ENCODE measurements around the gene CNPY4. TPM values are rescaled to one million over a fixed set of nuclear protein-coding genes. Genes with fewer than 3 reads are reported as not detected.

Gene CNPY4
- total RNA-seq, 2 donors from 2014 or later: 7.0 to 9.8 TPM

GRCh38 chr7:100089458-100090196 lies 29.8 kb upstream of the CNPY4 start:
- DNase-seq (no peak), ATAC-seq (no peak)
- intact Hi-C loops (cut with DNase I, micrococcal nuclease): loop anchor here in 1 of 2 donors (10.0 kb wide), 1 partner anchor 95 kb away; no protein-coding TSS in a partner anchor

GRCh38 chr7:100090527-100091410 lies 28.7 kb upstream of the CNPY4 start:
- no peak for ATAC-seq
- no peak for DNase-seq
- intact Hi-C loops (cut with DNase I, micrococcal nuclease): no loop called here

DNA sequence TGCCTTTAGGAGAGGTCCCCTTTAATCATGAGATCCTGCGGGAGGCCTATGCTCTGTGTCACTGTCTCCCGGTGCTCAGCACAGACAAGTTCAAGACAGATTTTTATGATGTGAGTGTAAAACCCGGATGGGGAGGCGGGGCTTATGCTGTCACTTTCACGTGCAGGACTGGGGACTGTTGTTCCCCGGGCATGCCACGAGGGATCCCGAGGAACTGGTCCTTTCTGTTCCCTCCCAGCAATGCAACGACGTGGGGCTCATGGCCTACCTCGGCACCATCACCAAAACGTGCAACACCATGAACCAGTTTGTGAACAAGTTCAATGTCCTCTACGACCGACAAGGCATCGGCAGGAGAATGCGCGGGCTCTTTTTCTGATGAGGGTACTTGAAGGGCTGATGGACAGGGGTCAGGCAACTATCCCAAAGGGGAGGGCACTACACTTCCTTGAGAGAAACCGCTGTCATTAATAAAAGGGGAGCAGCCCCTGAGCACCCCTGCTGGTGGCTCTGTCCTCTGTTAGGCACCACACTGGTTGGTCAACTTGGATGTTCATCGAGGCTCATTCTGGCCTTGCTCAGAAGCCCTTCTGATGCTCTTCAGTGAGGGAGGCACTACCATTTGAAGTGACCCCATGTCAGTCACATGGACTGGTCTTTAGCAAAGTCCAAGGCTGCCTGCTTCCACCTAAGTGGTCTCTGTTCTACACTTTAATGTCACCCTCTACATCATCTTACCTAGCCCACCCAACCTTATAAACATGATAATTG lies 27.8 kb upstream of the CNPY4 start:
- no peak for ATAC-seq
- intact Hi-C loops (cut with DNase I, micrococcal nuclease): no loop called here
- no peak for DNase-seq

DNA sequence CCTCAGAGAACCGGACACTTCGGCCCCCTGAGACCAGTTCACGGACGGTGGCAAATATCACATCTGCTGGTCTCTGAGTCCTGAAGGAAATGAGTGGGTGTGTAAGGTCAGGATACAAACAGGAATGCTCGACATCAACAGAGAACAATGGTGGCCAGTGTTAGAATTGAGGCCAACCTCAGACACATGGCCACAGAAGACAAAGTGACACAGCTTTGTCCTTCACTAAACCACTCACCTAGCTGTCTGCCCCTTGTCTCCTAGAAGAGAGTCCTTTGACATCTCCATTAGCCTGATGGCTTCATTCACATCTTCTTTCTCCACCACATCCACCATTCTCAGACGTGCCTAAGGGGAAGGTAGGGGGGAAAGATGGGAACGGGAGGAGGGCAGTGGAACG lies 26.4 kb upstream of the CNPY4 start:
- DNase-seq (no peak), ATAC-seq (no peak)
- intact Hi-C loops (cut with DNase I, micrococcal nuclease): no loop called here

GRCh38 chr7:100093498-100093897 lies 25.9 kb upstream of the CNPY4 start:
- intact Hi-C loops (cut with DNase I, micrococcal nuclease): no loop called here
- no peak for DNase-seq
- ATAC-seq: no peak

- intact Hi-C loops (cut with DNase I, micrococcal nuclease): no loop called here
- no peak for ATAC-seq
Measured at GRCh38 chr7:100093925-100094486, 25.4 kb upstream of the CNPY4 start.

GRCh38 chr7:100095289-100095688 lies 24.1 kb upstream of the CNPY4 start:
- intact Hi-C loops (cut with DNase I, micrococcal nuclease): no loop called here
- no peak for ATAC-seq
- no peak for DNase-seq

More at GRCh38 chr7:100093925-100094486, 25.4 kb upstream of the CNPY4 start:
- DNase-seq: no peak

GRCh38 chr7:100095704-100096103 lies 23.7 kb upstream of the CNPY4 start:
- no peak for ATAC-seq
- no peak for DNase-seq
- intact Hi-C loops (cut with DNase I, micrococcal nuclease): no loop called here

- ATAC-seq (no peak), DNase-seq (no peak)
- intact Hi-C loops (cut with DNase I, micrococcal nuclease): no loop called here
Measured at GRCh38 chr7:100098913-100099312, 20.5 kb upstream of the CNPY4 start.

DNA sequence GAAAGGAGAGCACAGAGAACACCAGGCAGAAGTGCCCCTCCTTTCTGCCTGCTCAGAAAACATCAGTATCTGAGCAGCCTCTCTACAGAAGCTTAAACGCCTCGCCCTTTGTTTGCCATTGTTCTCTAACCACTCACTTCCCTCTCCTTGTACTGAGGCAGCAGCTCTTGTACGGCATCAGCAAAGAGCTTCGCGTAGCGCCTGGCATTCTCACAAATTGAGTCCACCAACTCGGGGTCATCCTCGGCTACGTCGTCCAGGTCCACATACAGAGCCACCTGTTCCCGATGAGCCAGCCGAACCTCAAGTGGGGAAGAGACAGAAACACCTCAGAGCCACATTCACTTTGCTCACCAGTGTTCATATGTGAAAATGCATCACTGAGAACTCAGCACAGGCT lies 20.0 kb upstream of the CNPY4 start:
- DNase-seq: no peak
- ATAC-seq: no peak
- intact Hi-C loops (cut with DNase I, micrococcal nuclease): no loop called here

- peak; percentile 82 for ATAC-seq
- intact Hi-C loops (cut with DNase I, micrococcal nuclease): no loop called here
- DNase-seq: peak; percentile 94 to 96
Measured at GRCh38 chr7:100100420-100101015, 18.9 kb upstream of the CNPY4 start.

- DNase-seq (peak; percentile 97 to 99), ATAC-seq (peak; percentile 85)
- intact Hi-C loops (cut with DNase I, micrococcal nuclease): no loop called here
Measured at GRCh38 chr7:100101016-100101862, 18.2 kb upstream of the CNPY4 start, which contains the start of the genes AP4M1 and MCM7. TSS of gene AP4M1 (plus strand) at chr7:100101643. CDS start at chr7:100101715, 72 bp downstream. TSS of gene MCM7 (minus strand) at chr7:100101397. CDS start at chr7:100101294, 103 bp downstream.

DNA sequence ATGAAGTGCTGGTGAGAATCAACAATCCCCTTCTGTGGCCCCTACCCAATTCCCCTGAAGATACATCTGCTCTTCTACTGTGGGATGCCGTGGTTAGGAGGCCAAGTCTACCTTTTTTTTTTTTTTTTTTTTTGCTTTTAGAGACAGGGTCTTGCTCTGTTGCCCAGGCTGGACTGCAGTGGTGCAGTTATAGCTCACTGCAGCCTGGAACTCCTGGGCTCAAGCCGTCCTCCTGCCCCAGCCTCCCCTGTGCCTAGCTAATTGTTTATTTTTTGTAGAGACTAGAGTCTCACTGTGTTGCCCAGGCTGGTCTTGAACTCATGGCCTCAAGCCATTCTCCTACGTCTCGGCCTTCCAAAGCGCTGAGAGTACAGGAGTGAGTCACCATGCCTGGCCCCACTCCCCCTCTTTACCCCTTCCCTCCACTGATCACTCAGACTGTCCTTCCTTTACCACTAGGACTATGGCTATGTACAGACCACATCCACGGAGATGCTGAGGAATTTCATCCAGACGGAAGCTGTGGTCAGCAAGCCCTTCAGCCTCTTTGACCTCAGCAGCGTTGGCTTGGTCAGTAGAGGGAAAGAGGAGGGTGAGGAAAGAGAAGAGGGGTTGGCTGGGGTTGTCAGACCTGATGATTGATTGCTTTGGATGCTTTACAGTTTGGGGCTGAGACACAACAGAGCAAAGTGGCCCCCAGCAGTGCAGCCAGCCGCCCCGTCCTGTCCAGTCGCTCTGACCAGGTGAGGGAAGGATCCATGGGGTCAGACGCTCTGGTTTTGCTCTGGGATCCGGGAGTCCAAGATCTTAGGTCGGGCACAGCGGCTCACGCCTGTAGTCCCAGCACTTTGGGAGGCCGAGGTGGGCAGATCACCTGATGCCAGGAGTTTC lies 16.2 kb upstream of the CNPY4 start:
- DNase-seq: no peak
- intact Hi-C loops (cut with DNase I, micrococcal nuclease): no loop called here
- ATAC-seq: no peak

GRCh38 chr7:100105534-100105933 lies 13.9 kb upstream of the CNPY4 start:
- DNase-seq (no peak), ATAC-seq (no peak)
- intact Hi-C loops (cut with DNase I, micrococcal nuclease): no loop called here

- intact Hi-C loops (cut with DNase I, micrococcal nuclease): no loop called here
- DNase-seq: no peak
- no peak for ATAC-seq
Measured at GRCh38 chr7:100106633-100107032, 12.8 kb upstream of the CNPY4 start.

DNA sequence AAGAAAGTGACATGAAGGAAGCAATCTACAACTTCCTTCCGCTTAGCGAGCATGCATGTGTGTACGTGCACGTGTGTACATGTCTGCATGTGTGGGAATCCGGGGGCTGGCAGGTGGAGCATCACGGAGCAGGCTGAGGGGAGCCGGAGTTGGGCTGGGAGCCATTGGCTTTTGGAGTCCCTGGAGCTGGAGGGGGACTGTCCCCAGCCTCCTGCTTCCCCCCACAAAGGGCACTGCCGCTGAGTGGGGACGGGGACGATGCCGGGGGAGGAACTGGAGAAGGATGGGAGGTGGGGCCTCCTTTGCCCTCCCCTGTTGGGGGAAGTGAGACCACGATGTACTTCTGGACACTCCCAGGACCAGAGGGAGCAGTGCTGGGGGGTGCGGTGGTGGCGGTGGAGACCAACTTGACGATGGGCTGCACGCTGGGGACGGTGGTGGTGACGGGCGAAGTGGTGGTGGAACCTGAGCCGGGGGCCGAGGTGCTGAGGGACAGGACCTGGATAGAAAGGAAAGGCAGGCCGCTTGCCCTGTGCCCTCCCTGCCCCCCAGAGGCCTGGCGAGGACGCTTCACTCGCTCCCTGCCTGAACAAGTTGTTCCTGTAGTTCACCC lies 12.2 kb upstream of the CNPY4 start:
- intact Hi-C loops (cut with DNase I, micrococcal nuclease): no loop called here
- DNase-seq (no peak), ATAC-seq (no peak)
